PC-3 (cell line): ENCODE data around the gene GOSR1.

ENCODE experiments used
- EZH2phosphoT487 ChIP-seq: fragments of 300-600 bp; sonication (generic); IDR thresholded peaks from 2 replicates; pipeline ENCODE4 v1.6.1; 2018; ENCODE audit warnings: mild to moderate bottlenecking, antibody characterized with exemption, low read length, borderline replicate concordance
- TF ChIP-seq, protein P1 (sequence below): fragments of 300-600 bp; sonication (generic); conservative IDR thresholded peaks from 2 replicates; pipeline ENCODE4 v1.5.1; 2017; ENCODE audit warnings: antibody characterized with exemption, low read depth, mild to moderate bottlenecking, low read length

- TF ChIP-seq, protein P1, sequence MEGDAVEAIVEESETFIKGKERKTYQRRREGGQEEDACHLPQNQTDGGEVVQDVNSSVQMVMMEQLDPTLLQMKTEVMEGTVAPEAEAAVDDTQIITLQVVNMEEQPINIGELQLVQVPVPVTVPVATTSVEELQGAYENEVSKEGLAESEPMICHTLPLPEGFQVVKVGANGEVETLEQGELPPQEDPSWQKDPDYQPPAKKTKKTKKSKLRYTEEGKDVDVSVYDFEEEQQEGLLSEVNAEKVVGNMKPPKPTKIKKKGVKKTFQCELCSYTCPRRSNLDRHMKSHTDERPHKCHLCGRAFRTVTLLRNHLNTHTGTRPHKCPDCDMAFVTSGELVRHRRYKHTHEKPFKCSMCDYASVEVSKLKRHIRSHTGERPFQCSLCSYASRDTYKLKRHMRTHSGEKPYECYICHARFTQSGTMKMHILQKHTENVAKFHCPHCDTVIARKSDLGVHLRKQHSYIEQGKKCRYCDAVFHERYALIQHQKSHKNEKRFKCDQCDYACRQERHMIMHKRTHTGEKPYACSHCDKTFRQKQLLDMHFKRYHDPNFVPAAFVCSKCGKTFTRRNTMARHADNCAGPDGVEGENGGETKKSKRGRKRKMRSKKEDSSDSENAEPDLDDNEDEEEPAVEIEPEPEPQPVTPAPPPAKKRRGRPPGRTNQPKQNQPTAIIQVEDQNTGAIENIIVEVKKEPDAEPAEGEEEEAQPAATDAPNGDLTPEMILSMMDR, result no peak
- TF ChIP-seq EZH2phosphoT487, result no peak
These were observed 26.4 kb downstream of the GOSR1 start for GRCh38 chr17:30503558-30503957.
